HEK293T (cell line): Measurements from ENCODE around the gene C1QTNF1.

Experiments used
- CTCF ChIA-PET: fragments of 350-600 bp; formaldehyde crosslinking; extraction: SDS; loops from one replicate; lab custom pipeline; 2021; ENCODE audit warnings: antibody characterized with exemption, inconsistent platforms; lab: Yijun Ruan, JAX
- POLR2A ChIA-PET: fragments of 350-600 bp; formaldehyde crosslinking; extraction: SDS; loops from one replicate; lab custom pipeline; 2020; ENCODE audit warnings: antibody characterized with exemption, inconsistent platforms; lab: Yijun Ruan, JAX
- DNase-seq: peaks from one replicate; pipeline ENCODE4 v3.0.0; 2012; ENCODE audit warnings: mixed read lengths; ENCODE audit errors: extremely low spot score
- ARNT ChIP-seq: fragments of 450-650 bp; IDR thresholded peaks from 2 replicates; pipeline ENCODE4 v1.6.1; 2017; ENCODE audit warnings: mild to moderate bottlenecking
- BHLHE40 ChIP-seq: fragments of 450-650 bp; IDR thresholded peaks from 2 replicates; pipeline ENCODE4 v1.6.1; 2016; ENCODE audit warnings: mild to moderate bottlenecking, moderate library complexity, borderline replicate concordance
- CTBP1 ChIP-seq: fragments of 450-650 bp; IDR thresholded peaks from 2 replicates; pipeline ENCODE4 v1.6.1; 2016; ENCODE audit warnings: borderline replicate concordance
- ELF4 ChIP-seq: fragments of 450-650 bp; IDR thresholded peaks from 2 replicates; pipeline ENCODE4 v1.6.1; 2017; ENCODE audit warnings: antibody characterized with exemption
- FOXA1 ChIP-seq: fragments of 450-650 bp; IDR thresholded peaks from 2 replicates; pipeline ENCODE4 v1.6.1; 2016; ENCODE audit warnings: mild to moderate bottlenecking
- FOXK2 ChIP-seq: fragments of 450-650 bp; IDR thresholded peaks from 2 replicates; pipeline ENCODE4 v1.6.1; 2016; ENCODE audit warnings: mild to moderate bottlenecking
- FOXM1 ChIP-seq: fragments of 450-650 bp; IDR thresholded peaks from 2 replicates; pipeline ENCODE4 v1.6.1; 2017; ENCODE audit warnings: mild to moderate bottlenecking, borderline replicate concordance
- HDGF ChIP-seq: fragments of 450-650 bp; IDR thresholded peaks from 2 replicates; pipeline ENCODE4 v1.6.1; 2017; ENCODE audit warnings: antibody characterized with exemption, borderline replicate concordance
- L3MBTL2 ChIP-seq: fragments of 450-650 bp; conservative IDR thresholded peaks from 2 replicates; pipeline ENCODE4 v1.6.1; 2016; ENCODE audit warnings: mild to moderate bottlenecking
- LEF1 ChIP-seq: fragments of 450-650 bp; IDR thresholded peaks from 2 replicates; pipeline ENCODE4 v1.6.1; 2017; ENCODE audit warnings: mild to moderate bottlenecking, borderline replicate concordance
- NFRKB ChIP-seq: fragments of 450-650 bp; IDR thresholded peaks from 2 replicates; pipeline ENCODE4 v1.6.1; 2016; ENCODE audit warnings: mild to moderate bottlenecking, moderate library complexity
- SP1 ChIP-seq: fragments of 450-650 bp; IDR thresholded peaks from 2 replicates; pipeline ENCODE4 v1.6.1; 2017
- SUZ12 ChIP-seq: fragments of 450-650 bp; IDR thresholded peaks from 2 replicates; pipeline ENCODE4 v1.6.1; 2016; ENCODE audit warnings: mild to moderate bottlenecking
- TARDBP ChIP-seq: fragments of 450-650 bp; IDR thresholded peaks from 2 replicates; pipeline ENCODE4 v1.6.1; 2016
- ZNF384 ChIP-seq: fragments of 450-650 bp; IDR thresholded peaks from 2 replicates; pipeline ENCODE4 v1.6.1; 2016
- TF ChIP-seq, protein P1 (sequence below): fragments of 450-650 bp; IDR thresholded peaks from 2 replicates; pipeline ENCODE4 v1.6.1; 2016

The C1QTNF1 gene

GRCh38 chr17:78977997-78978973 is 45.7 kb upstream of the C1QTNF1 start:
- POLR2A ChIA-PET, result interaction anchor here (0.9 kb wide), 3 partner anchors 9 to 15 kb away, joined by 3 to 4 read pairs (median 3); no protein-coding TSS in a partner anchor
- CTCF ChIA-PET, result interaction anchor here (0.6 kb wide), 2 partner anchors 8 to 215 kb away, joined by 3 read pairs; no protein-coding TSS in a partner anchor
- no peak for DNase-seq
- TF ChIP-seq TARDBP, result no peak
- no peak for TF ChIP-seq HDGF
- TF ChIP-seq SP1, result no peak
- no peak for TF ChIP-seq NFRKB
- no peak for TF ChIP-seq FOXM1
- no peak for TF ChIP-seq LEF1
- no peak for TF ChIP-seq ARNT
- TF ChIP-seq L3MBTL2, result no peak
- no peak for TF ChIP-seq CTBP1
- no peak for TF ChIP-seq ZNF384
- TF ChIP-seq, protein P1, sequence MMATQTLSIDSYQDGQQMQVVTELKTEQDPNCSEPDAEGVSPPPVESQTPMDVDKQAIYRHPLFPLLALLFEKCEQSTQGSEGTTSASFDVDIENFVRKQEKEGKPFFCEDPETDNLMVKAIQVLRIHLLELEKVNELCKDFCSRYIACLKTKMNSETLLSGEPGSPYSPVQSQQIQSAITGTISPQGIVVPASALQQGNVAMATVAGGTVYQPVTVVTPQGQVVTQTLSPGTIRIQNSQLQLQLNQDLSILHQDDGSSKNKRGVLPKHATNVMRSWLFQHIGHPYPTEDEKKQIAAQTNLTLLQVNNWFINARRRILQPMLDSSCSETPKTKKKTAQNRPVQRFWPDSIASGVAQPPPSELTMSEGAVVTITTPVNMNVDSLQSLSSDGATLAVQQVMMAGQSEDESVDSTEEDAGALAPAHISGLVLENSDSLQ, result no peak

GRCh38 chr17:78979780-78980623 is 44.0 kb upstream of the C1QTNF1 start, which contains the start of gene LGALS3BP:
Gene LGALS3BP (minus strand): TSS chr17:78979923. CDS start chr17:78977191, 2,732 bp downstream.
- TF ChIP-seq ELF4 (no peak), CTBP1 (no peak), ZNF384 (no peak), FOXA1 (no peak), LEF1 (no peak), FOXM1 (no peak), HDGF (no peak), TARDBP (no peak)
- TF ChIP-seq, protein P1, result no peak
- POLR2A ChIA-PET, result interaction anchor here (0.7 to 1.8 kb wide), 7 partner anchors 8 to 243 kb away, joined by 3 to 6 read pairs (median 3); no protein-coding TSS in a partner anchor
- DNase-seq, result no peak
- CTCF ChIA-PET, result interaction anchor here (1.8 kb wide), 2 partner anchors 9 to 114 kb away, joined by 5 to 8 read pairs; no protein-coding TSS in a partner anchor

DNA sequence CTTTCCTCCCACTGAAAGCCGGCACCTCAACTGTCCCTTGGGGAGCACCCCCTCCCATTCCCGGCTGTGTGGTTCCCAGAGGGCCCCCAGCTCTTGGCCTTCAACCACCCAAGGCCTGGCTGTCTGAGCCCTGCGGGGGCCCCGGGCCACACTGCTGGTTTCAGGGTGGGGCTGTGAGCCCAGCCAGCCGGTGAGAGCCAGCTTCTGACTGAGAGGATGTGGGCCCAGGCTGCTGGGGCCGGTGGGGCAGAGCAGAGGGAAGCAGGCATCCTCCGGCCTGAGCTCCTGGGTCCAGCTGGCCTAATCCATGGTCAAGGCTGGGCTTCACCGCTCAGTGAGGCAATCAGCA is 43.4 kb upstream of the C1QTNF1 start:
- TF ChIP-seq ELF4 (no peak), L3MBTL2 (no peak), BHLHE40 (no peak), SP1 (no peak), NFRKB (no peak), FOXM1 (no peak), FOXA1 (no peak), LEF1 (no peak), CTBP1 (no peak), HDGF (no peak), ZNF384 (no peak), ARNT (no peak), SUZ12 (no peak), FOXK2 (no peak), TARDBP (no peak)
- TF ChIP-seq, protein P1, result no peak
- no peak for DNase-seq
- POLR2A ChIA-PET, result interaction anchor here (0.6 to 1.8 kb wide), 5 partner anchors 9 to 795 kb away, joined by 3 to 6 read pairs (median 3); no protein-coding TSS in a partner anchor
- CTCF ChIA-PET, result interaction anchor here (1.8 kb wide), 2 partner anchors 10 to 115 kb away, joined by 5 to 8 read pairs; no protein-coding TSS in a partner anchor

DNA sequence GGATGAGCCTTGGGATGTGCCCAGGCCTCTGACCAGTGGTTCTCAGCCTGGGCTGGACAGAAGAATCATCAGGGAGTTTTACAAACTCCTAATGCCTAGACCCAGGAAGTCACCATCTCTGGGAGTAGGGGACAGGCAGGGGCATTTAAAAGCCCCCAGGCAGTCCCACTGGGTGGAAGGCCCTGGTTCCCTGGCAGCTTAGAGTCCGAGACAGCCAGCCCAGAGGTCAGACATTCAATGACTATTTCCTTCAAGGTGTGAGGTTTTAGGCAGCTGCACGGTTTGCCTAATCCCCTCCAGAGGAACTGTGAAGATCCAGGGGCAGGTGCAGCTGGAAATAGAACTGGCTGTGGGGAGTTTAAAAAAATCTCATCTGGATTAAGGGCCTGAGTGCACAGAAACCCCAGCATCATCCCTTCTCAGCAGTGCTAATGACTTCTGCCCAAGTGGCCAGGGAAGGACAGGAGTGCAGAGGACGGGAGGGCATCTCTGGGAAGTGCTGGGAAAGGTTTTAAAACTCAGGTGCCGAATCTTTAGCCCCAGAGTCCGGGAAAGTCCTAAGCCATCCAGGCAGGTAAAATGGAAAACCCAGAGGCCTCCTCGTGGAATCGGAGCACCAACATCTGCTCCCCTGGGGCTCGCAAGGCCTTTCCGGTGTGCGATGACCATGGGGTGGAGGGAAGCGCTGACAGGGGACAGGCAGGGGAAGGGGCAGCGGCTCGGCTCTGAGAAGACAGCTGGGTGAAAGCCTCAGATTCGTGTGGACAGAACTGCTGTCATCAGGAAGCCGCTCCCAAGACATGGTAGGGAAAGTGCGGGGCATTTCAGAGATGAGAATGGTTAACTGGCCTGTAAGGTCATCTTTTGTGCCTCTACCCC is 42.7 kb upstream of the C1QTNF1 start:
- no peak for DNase-seq
- CTCF ChIA-PET, result interaction anchor here (0.6 to 1.8 kb wide), 2 partner anchors 11 to 202 kb away, joined by 3 to 5 read pairs; no protein-coding TSS in a partner anchor
- POLR2A ChIA-PET, result interaction anchor here (0.6 to 1.8 kb wide), 3 partner anchors 10 to 795 kb away, joined by 3 to 6 read pairs (median 3); no protein-coding TSS in a partner anchor
- no peak for TF ChIP-seq CTBP1
- no peak for TF ChIP-seq NFRKB
- TF ChIP-seq LEF1, result no peak
